Activated naive CD8-positive, alpha-beta T cell treated with anti-CD3 and anti-CD28 coated beads, Interleukin-2, amount 10 ng/mL, durations not matched to agents 7 days and 5 days (primary cell): Measurements from ENCODE around the gene FOXN1. TPM values are rescaled to one million over a fixed set of nuclear protein-coding genes. Genes with fewer than 3 reads are reported as not detected.
"Not testable (repeated sequence)": the region's sequence is repeated elsewhere in the genome, so short reads cannot be mapped to it uniquely, and the experiment has no call there.

Experiments used
- ATAC-seq: fragments of 150-1000 bp; cut with Tn5 transposase; one replicate; pipeline ENCODE4 v1.10.0; 2021; ENCODE audit warnings: low read depth, moderate library complexity
- POLR2A ChIA-PET: fragments of 350-600 bp; sonication (Branson Sonifier 250); formaldehyde crosslinking; loops from one replicate; lab custom pipeline; 2021; ENCODE audit warnings: antibody characterized with exemption; lab: Charles Lee
- DNase-seq: peaks from one replicate; pipeline ENCODE4 v3.0.0; 2021
- H3K27ac Mint-ChIP-seq: one replicate; pipeline ENCODE4 v1.8.0; 2022; ENCODE audit warnings: mild to moderate bottlenecking, mixed read lengths
- H3K27me3 Mint-ChIP-seq: one replicate; pipeline ENCODE4 v1.8.0; 2022; ENCODE audit warnings: mild to moderate bottlenecking, moderate library complexity, mixed read lengths
- H3K36me3 Mint-ChIP-seq: one replicate; pipeline ENCODE4 v1.8.0; 2021; ENCODE audit warnings: mild to moderate bottlenecking, mixed read lengths
- H3K4me1 Mint-ChIP-seq: one replicate; pipeline ENCODE4 v1.8.0; 2021; ENCODE audit warnings: mixed read lengths
- H3K4me3 Mint-ChIP-seq: one replicate; pipeline ENCODE4 v1.8.0; 2022; ENCODE audit warnings: mild to moderate bottlenecking, moderate library complexity, mixed read lengths
- H3K9me3 Mint-ChIP-seq: one replicate; pipeline ENCODE4 v1.8.0; 2021; ENCODE audit warnings: mixed read lengths
- total RNA-seq, 2 experiments: library from RNA; stranded (reverse); gene quantifications; one replicate each; pipeline ENCODE4 v1.2.3, GENCODE V29; 2021

Gene FOXN1
- total RNA-seq, 2 experiments from 2014 or later, result not detected

DNA sequence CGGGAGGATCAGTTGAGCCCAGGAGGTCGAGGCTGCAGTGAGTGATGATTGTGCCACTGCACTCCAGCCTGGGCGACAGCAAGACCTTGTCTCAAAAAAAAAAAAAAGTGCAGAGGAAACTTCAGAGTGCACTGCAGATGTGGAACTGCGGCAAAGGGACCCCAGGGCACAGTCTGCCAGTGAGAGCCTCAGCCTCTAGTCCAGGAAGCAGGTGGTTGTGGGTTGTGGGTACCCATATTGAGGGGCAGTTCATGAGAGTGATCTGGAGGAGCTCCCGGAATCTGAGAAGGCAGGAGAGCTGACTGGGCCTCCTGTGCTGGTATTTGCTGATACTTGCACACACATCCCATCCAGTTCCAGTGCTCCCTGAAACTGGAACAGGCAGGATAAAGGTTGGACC lies 13.1 kb downstream of the FOXN1 start:
- Mint-ChIP-seq H3K4me3 (no peak overlapping the region), H3K27me3 (peaks cover 13% of the 10 kb centered on the region), H3K9me3 (peaks cover 5% of the 10 kb centered on the region), H3K27ac (no peak overlapping the region), H3K36me3 (no peaks in the 10 kb centered on the region), H3K4me1 (peaks cover 7% of the 10 kb centered on the region)
- DNase-seq (no peak), ATAC-seq (peak; percentile 45)
- POLR2A ChIA-PET, result no interaction called here

DNA sequence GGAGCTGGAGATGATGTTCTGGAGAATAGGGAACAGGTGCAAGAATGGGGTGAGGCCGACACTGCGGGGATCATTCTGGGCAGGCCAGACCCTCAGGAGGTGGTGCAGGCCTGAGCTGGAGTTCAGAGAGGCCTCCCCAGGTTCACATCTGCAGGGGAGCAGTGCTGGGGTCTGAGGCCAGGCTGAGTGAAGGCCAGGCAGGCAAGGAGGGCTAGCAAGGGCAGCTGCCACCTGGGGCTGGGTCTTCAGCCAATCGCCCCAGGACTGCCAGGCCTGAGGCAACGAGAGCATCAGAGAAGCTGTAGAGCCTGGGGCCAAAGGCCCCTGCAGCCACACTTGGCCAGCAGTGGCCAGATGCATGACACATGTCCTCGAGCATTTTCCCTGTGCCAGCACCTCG lies 14.5 kb downstream of the FOXN1 start:
- H3K9me3 Mint-ChIP-seq, result peaks cover 5% of the 10 kb centered on the region
- DNase-seq (no peak), ATAC-seq (no peak)
- peaks cover 7% of the 10 kb centered on the region for H3K4me1 Mint-ChIP-seq
- no peak overlapping the region for H3K27ac Mint-ChIP-seq
- H3K4me3 Mint-ChIP-seq, result no peak overlapping the region
- peaks cover 13% of the 10 kb centered on the region for H3K27me3 Mint-ChIP-seq
- POLR2A ChIA-PET, result no interaction called here
- no peaks in the 10 kb centered on the region for H3K36me3 Mint-ChIP-seq

GRCh38 chr17:28521311-28522085 lies 15.3 kb downstream of the FOXN1 start:
- Mint-ChIP-seq H3K27ac (no peak overlapping the region), H3K4me1 (peaks cover 7% of the 10 kb centered on the region), H3K36me3 (no peaks in the 10 kb centered on the region), H3K9me3 (no peaks in the 10 kb centered on the region), H3K4me3 (no peak overlapping the region), H3K27me3 (peaks cover 10% of the 10 kb centered on the region)
- no peak for DNase-seq
- POLR2A ChIA-PET, result no interaction called here
- ATAC-seq, result no peak

GRCh38 chr17:28522281-28522680 lies 16.1 kb downstream of the FOXN1 start:
- H3K27ac Mint-ChIP-seq, H3K36me3 Mint-ChIP-seq, H3K4me1 Mint-ChIP-seq, H3K9me3 Mint-ChIP-seq, POLR2A ChIA-PET, H3K4me3 Mint-ChIP-seq, DNase-seq, ATAC-seq: not testable (repeated sequence)
- H3K27me3 Mint-ChIP-seq, result peaks cover 10% of the 10 kb centered on the region

- DNase-seq (no peak), ATAC-seq (no peak)
- Mint-ChIP-seq H3K9me3 (no peaks in the 10 kb centered on the region), H3K36me3 (no peaks in the 10 kb centered on the region), H3K27me3 (peaks cover 9% of the 10 kb centered on the region), H3K4me1 (peaks cover 7% of the 10 kb centered on the region), H3K4me3 (no peak overlapping the region), H3K27ac (no peak overlapping the region)
- POLR2A ChIA-PET, result no interaction called here
These were observed 17.0 kb downstream of the FOXN1 start for GRCh38 chr17:28523186-28523585.

DNA sequence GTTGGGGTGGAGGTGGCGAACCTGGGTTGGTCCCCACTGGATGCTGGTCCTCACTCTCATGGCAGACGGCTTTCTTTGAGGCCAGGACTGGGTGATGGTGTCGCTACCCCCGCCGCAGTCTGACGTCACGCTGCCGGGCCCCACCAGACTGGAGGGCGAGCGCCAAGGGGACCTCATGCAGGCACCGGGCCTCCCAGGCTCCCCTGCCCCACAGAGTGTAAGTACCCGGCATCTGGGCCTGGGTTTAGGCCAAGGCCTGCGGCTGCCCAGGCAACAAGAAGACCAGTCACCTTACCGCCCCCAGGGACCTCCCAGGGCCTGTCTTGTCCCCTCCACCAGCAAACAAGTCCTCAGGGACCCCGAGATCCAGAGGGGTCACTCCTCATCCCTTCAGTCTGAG lies 17.7 kb downstream of the FOXN1 start:
- DNase-seq, result no peak
- H3K27ac Mint-ChIP-seq, result no peak overlapping the region
- ATAC-seq, result no peak
- no peaks in the 10 kb centered on the region for H3K36me3 Mint-ChIP-seq
- no peak overlapping the region for H3K4me3 Mint-ChIP-seq
- H3K4me1 Mint-ChIP-seq, result peaks cover 7% of the 10 kb centered on the region
- peaks cover 2% of the 10 kb centered on the region for H3K27me3 Mint-ChIP-seq
- no peaks in the 10 kb centered on the region for H3K9me3 Mint-ChIP-seq
- POLR2A ChIA-PET, result no interaction called here

DNA sequence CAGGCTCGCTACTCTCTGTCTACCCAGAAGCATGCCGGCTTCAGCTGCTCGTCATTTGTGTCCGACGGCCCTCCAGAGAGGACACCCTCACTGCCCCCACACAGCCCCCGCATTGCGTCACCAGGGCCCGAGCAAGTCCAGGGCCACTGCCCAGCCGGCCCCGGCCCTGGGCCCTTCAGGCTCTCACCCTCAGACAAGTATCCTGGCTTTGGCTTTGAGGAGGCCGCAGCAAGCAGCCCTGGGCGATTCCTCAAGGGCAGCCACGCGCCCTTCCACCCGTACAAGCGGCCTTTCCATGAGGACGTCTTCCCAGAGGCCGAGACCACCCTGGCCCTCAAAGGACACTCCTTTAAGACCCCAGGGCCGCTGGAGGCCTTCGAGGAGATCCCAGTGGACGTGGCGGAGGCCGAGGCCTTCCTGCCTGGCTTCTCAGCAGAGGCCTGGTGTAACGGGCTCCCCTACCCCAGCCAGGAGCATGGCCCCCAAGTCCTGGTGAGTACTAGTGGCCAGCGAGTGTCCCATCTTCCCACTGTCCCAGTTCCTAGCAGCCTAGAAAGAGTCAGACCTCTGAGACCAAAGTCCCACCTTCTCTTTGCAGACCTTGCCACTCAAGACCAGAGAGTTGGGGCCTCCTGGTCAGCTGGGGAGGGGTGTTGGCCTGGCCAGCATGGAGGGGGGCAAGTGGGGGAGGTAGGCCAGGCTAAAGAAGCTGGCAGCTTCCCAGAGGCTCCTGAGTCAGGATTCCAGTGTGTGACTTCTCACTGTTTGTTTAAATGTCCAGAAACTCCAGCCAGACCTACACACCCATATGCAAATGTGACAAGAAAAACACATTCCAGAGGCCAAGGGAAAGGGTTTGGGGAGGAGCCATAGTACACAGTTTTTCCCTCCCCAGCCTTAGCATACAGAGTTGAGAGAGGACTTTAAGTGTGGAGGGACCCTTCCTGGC lies 18.6 kb downstream of the FOXN1 start:
- Mint-ChIP-seq H3K36me3 (no peaks in the 10 kb centered on the region), H3K4me3 (no peak overlapping the region), H3K27ac (no peak overlapping the region), H3K27me3 (no peaks in the 10 kb centered on the region), H3K4me1 (no peaks in the 10 kb centered on the region), H3K9me3 (no peaks in the 10 kb centered on the region)
- no peak for DNase-seq
- no peak for ATAC-seq
- POLR2A ChIA-PET, result no interaction called here

DNA sequence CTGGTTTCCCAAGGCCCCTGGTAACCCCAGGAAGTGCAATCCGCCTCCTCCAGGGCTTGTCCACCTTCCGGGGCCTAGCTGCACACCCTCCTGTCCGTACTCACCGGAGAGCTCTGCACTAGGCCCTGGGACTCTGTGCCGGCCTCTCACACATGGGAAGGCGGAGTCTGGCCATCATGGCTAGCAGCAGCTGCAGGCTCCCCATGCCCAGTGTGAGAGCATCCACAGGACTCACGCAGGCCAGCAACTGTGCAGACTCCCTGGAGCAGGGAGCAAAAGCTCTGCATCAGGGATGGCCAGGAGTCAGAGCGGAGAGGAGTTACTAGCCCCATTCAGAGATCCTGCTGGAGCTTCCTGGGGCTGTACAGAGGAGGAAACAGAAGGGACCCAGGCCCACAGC lies 20.2 kb downstream of the FOXN1 start:
- DNase-seq, result no peak
- Mint-ChIP-seq H3K27me3 (no peaks in the 10 kb centered on the region), H3K27ac (no peak overlapping the region), H3K4me1 (no peaks in the 10 kb centered on the region), H3K9me3 (no peaks in the 10 kb centered on the region), H3K36me3 (no peaks in the 10 kb centered on the region), H3K4me3 (no peak overlapping the region)
- no peak for ATAC-seq
- POLR2A ChIA-PET, result no interaction called here

- ATAC-seq, result no peak
- H3K36me3 Mint-ChIP-seq, result no peaks in the 10 kb centered on the region
- H3K27ac Mint-ChIP-seq, result no peak overlapping the region
- no peaks in the 10 kb centered on the region for H3K4me1 Mint-ChIP-seq
- no peak for DNase-seq
- no peaks in the 10 kb centered on the region for H3K9me3 Mint-ChIP-seq
- H3K27me3 Mint-ChIP-seq, result no peaks in the 10 kb centered on the region
- H3K4me3 Mint-ChIP-seq, result no peak overlapping the region
- POLR2A ChIA-PET, result no interaction called here
These were observed 21.1 kb downstream of the FOXN1 start for GRCh38 chr17:28527181-28527681.

GRCh38 chr17:28527859-28528258 lies 21.7 kb downstream of the FOXN1 start:
- Mint-ChIP-seq H3K27ac (no peak overlapping the region), H3K27me3 (no peaks in the 10 kb centered on the region), H3K36me3 (no peaks in the 10 kb centered on the region), H3K4me3 (no peak overlapping the region), H3K4me1 (no peaks in the 10 kb centered on the region), H3K9me3 (no peaks in the 10 kb centered on the region)
- DNase-seq (no peak), ATAC-seq (no peak)
- POLR2A ChIA-PET, result no interaction called here

DNA sequence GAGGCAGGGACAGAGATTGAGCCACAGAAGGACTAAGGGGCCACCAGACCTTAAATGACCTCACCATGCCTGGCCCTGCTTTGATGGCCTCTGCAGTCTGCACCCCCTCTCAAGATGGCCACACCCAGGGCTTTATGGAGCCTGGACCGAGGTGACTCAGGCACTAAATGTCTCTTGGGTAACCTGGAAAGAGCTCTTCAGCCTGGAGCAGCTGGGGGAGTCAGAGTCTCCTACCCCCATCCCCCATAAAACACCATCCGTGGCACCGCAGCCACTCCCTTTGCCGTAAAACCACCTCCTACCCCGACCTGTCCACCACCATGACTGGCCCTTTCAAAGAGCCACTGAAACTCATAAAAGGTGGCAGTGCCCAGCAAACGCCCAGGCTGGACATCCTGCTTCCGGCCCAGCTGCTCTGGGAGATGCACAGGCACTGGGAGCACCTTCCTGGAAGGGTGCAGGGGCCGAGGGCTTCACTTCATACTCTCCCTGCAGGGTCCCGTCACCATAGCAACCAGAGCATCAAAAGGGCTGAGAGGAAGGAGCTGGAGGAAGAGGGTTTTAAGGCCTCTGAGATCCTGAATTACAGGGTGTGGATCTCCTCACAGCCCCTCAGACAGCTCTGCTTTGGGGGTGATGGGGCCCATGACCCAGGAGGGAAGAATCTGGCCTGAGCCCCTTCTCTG lies 22.3 kb downstream of the FOXN1 start:
- Mint-ChIP-seq H3K27ac (no peak overlapping the region), H3K36me3 (no peaks in the 10 kb centered on the region), H3K4me1 (no peaks in the 10 kb centered on the region), H3K9me3 (no peaks in the 10 kb centered on the region), H3K27me3 (no peaks in the 10 kb centered on the region), H3K4me3 (no peak overlapping the region)
- POLR2A ChIA-PET, result no interaction called here
- no peak for ATAC-seq
- DNase-seq, result no peak

GRCh38 chr17:28529013-28529400 lies 22.9 kb downstream of the FOXN1 start:
- Mint-ChIP-seq H3K27ac (no peak overlapping the region), H3K4me3 (no peak overlapping the region), H3K36me3 (no peaks in the 10 kb centered on the region), H3K9me3 (no peaks in the 10 kb centered on the region), H3K4me1 (no peaks in the 10 kb centered on the region), H3K27me3 (no peaks in the 10 kb centered on the region)
- ATAC-seq, result no peak
- no peak for DNase-seq
- POLR2A ChIA-PET, result no interaction called here

DNA sequence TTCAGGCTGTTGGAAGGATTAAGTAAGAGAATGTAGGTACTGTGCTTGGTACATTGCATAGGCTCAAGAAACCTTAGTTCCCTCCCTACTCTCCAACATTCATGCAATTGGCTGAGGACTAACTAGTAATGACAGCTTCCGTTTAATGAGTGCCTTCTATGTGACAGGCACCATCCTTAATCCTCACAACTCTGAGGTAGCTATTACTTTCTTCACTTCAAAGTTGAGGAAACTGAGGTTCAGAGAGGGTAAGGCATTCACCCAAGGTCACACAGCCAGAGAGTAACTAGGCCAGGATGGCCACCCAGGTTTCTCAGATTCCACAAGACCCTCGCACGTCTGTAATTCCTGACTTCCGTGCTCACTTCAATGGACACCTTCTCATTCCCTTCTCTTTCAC lies 24.1 kb downstream of the FOXN1 start:
- Mint-ChIP-seq H3K27me3 (no peaks in the 10 kb centered on the region), H3K36me3 (no peaks in the 10 kb centered on the region), H3K27ac (no peak overlapping the region), H3K4me1 (no peaks in the 10 kb centered on the region), H3K4me3 (no peak overlapping the region), H3K9me3 (no peaks in the 10 kb centered on the region)
- no peak for DNase-seq
- no peak for ATAC-seq
- POLR2A ChIA-PET, result no interaction called here
